Brain microvascular endothelial cell (primary cell): ENCODE data around the gene POLR1A.

ENCODE experiments used
- DNase-seq: peaks from one replicate; pipeline ENCODE4 v3.0.0-alpha.2; 2020
- H3K27ac ChIP-seq: fragments of 250-450 bp; sonication (Bioruptor Pico); 2 replicates; pipeline ENCODE4 v1.5.1; 2020; ENCODE audit warnings: mild to moderate bottlenecking, moderate library complexity
- H3K27me3 ChIP-seq: fragments of 250-450 bp; sonication (Bioruptor Pico); replicated peaks from 2 replicates; pipeline ENCODE4 v1.5.1; 2020; ENCODE audit warnings: mild to moderate bottlenecking
- H3K36me3 ChIP-seq: fragments of 250-450 bp; sonication (Bioruptor Pico); replicated peaks from 2 replicates; pipeline ENCODE4 v1.5.1; 2020; ENCODE audit warnings: mild to moderate bottlenecking
- H3K4me3 ChIP-seq: 2 replicates; pipeline ENCODE4 v1.5.1; 2011; ENCODE audit warnings: low read depth, mild to moderate bottlenecking, control low read depth, low read length, moderate library complexity
- CTCF ChIP-seq: IDR thresholded peaks from 2 replicates; pipeline ENCODE4 v1.5.1; 2011; ENCODE audit warnings: low read depth, mild to moderate bottlenecking, moderate library complexity, low read length, control low read depth, inconsistent platforms; ENCODE audit errors: missing control alignments
- in situ Hi-C: cut with HindIII; loops from 2 replicates; pipeline ENCODE4 v1.10.0; 2017; ENCODE audit warnings: low sequenced_read_pairs, low pct_ligation_motif_present

The POLR1A gene

GRCh38 chr2:86049529-86049928, 56.2 kb downstream of the POLR1A start:
- DNase-seq, result no peak
- peaks cover 81% of the 10 kb centered on the region for H3K36me3 ChIP-seq
- no peak overlapping the region for H3K4me3 ChIP-seq
- in situ Hi-C loops, result no loop called here
- no peak for TF ChIP-seq CTCF
- H3K27me3 ChIP-seq, result no peaks in the 10 kb centered on the region
- H3K27ac ChIP-seq, result no peak overlapping the region

- DNase-seq, result no peak
- peaks cover 87% of the 10 kb centered on the region for H3K36me3 ChIP-seq
- no peaks in the 10 kb centered on the region for H3K27me3 ChIP-seq
- no peak overlapping the region for H3K27ac ChIP-seq
- no peak overlapping the region for H3K4me3 ChIP-seq
- TF ChIP-seq CTCF, result no peak
- in situ Hi-C loops, result no loop called here
Measured at GRCh38 chr2:86048888-86049287, 56.8 kb downstream of the POLR1A start.

GRCh38 chr2:86048383-86048701, 57.3 kb downstream of the POLR1A start:
- Histone ChIP-seq H3K36me3 (peaks cover 90% of the 10 kb centered on the region), H3K4me3 (no peak overlapping the region), H3K27me3 (no peaks in the 10 kb centered on the region), H3K27ac (no peak overlapping the region)
- in situ Hi-C loops, result no loop called here
- DNase-seq, result no peak
- TF ChIP-seq CTCF, result no peak

- H3K27me3 ChIP-seq, result no peaks in the 10 kb centered on the region
- DNase-seq, result no peak
- H3K27ac ChIP-seq, result no peak overlapping the region
- no peak for TF ChIP-seq CTCF
- in situ Hi-C loops, result no loop called here
- no peak overlapping the region for H3K4me3 ChIP-seq
- H3K36me3 ChIP-seq, result peaks cover 92% of the 10 kb centered on the region
Measured at GRCh38 chr2:86047575-86048382, 57.9 kb downstream of the POLR1A start.

- TF ChIP-seq CTCF, result no peak
- DNase-seq, result no peak
- H3K36me3 ChIP-seq, result peaks cover 86% of the 10 kb centered on the region
- in situ Hi-C loops, result no loop called here
- no peaks in the 10 kb centered on the region for H3K27me3 ChIP-seq
- no peak overlapping the region for H3K4me3 ChIP-seq
- no peak overlapping the region for H3K27ac ChIP-seq
Measured at GRCh38 chr2:86045541-86045940, 60.1 kb downstream of the POLR1A start.

- no peak for DNase-seq
Measured at GRCh38 chr2:86044614-86045013, 61.1 kb downstream of the POLR1A start.

More at GRCh38 chr2:86044614-86045013, 61.1 kb downstream of the POLR1A start:
- H3K27ac ChIP-seq, result no peak overlapping the region
- H3K36me3 ChIP-seq, result peaks cover 83% of the 10 kb centered on the region
- TF ChIP-seq CTCF, result no peak
- in situ Hi-C loops, result no loop called here
- H3K27me3 ChIP-seq, result no peaks in the 10 kb centered on the region
- H3K4me3 ChIP-seq, result no peak overlapping the region
